Suppressor macrophage (primary cell): ENCODE results near the gene CTDSPL.
A peak's percentile ranks its signal among the peaks of the same experiment; 100 is the strongest.
"Not testable (repeated sequence)": the region's sequence is repeated elsewhere in the genome, so short reads cannot be mapped to it uniquely, and the experiment has no call there.

Source experiments
- DNase-seq, 4 experiments: peaks; one replicate each; pipeline ENCODE4 v3.0.0-alpha.2; 2020 to 2022
- total RNA-seq, 17 experiments: gene quantifications; one replicate each; lab custom pipeline; 2026; ENCODE audit warnings: mixed read lengths in 6 of 17, inconsistent platforms in 3 of 17; lab: John Stamatoyannopoulos, UW

The CTDSPL gene, protein sequence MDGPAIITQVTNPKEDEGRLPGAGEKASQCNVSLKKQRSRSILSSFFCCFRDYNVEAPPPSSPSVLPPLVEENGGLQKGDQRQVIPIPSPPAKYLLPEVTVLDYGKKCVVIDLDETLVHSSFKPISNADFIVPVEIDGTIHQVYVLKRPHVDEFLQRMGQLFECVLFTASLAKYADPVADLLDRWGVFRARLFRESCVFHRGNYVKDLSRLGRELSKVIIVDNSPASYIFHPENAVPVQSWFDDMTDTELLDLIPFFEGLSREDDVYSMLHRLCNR
- total RNA-seq: 3.7 to 26.8 (median 15.2) reads per million in 17 experiments

DNA sequence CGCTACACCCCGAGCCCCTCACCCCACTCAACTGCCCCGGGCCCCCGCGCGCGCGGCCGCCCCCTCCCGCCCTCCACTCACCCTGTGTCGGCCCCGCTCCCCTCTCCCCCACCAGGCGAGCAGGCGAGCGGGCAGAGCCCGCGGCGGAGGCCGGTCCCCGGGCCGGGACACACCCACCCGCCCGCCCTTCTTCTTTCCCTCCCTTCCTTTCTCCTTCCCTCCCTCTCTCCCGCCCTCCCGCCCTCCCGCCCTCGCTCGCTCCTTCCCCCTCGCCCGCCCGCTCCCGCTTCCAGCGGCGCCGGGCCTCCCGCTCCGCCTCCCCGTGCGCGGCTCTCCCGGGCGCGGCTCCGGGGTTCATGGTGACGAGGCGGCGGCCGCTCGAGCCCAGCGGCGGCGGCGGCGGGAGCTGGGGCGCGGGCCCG, at the start of gene CTDSPL:
CTDSPL (plus strand) TSS at position 261 of the 422 bp plus-strand sequence. CDS start 320 bp downstream, outside the sequence.
- DNase-seq: peak; percentile 35 to 71 (median 50)

DNA sequence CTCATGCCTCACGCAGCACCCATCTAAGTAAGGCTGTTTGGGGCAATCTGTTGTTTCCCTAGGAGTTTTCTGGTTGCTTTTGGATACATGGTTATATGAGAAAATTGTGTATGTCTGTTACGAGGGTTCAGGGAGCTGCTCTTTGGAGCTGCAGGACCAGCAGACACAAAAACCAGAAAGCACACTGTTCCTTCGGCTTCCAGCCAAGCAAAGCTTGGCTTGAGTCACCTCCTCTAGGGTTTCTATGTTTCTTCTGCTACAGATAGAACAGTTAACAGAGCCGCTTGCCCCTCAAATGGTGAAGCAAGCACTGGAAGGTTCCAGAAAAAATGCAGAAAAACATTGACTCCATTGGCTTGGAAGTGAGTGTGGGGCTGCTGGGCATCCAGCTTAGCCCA, 49.2 kb upstream of the CTDSPL start:
- no peak for DNase-seq

DNA sequence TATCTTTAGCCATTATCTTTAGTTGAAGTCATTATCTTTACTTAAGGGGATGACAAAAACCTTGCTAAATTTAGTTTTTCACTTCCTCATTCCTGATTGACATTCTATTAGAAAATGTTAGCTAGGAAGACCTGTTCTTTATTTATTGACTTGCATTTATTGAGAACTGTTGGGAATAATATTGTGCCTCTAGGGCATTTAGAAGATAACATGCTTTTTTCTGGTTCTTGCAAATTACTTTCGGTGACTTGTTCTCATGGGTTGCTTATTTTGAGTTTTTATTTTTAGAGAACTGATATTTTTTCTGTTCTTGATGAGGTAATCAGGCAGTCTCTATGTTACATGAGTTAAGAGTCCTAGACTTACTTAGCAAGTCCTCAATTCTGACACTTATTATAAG, 48.3 kb upstream of the CTDSPL start:
- DNase-seq: peak in 2 of 4 experiments; percentile 68 to 70

DNA sequence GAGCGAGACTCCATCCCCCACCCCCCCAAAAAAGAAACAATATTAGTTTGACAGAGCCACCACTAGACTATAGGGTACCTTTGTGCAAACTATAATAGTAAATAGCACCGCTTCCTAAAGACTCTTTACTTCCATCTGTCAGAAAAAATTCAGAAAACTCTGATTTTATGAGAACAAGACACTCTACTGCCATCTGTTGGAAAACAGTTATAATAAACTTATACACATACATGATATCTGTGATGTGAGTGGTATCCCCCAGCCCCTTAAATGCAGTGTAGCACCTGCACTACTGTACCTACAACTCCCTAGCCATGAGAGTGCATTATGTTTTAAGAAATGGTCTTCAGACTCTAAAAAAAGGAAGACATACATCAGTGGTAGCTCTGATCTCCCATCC, 47.1 kb upstream of the CTDSPL start:
- DNase-seq: peak in 2 of 4 experiments; percentile 60 to 76

DNA sequence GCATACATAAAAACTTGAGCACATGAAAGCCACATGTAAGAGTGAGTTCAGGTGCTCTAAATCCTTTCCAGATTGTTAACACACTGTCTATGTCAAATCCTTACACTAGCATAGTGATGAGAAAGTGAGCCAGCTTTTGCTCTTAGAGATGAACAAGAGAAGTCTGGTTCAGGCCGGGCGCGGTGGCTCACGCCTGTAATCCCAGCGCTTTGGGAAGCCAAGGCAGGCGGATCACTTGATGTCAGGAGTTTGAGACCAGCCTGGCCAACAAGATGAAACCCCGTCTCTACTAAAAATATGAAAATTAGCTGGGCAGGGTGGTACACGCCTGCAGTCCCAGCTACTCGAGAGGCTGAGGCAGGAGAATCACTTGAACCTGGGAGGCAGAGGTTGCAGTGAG, 46.5 kb upstream of the CTDSPL start:
- DNase-seq: not testable (repeated sequence)

DNA sequence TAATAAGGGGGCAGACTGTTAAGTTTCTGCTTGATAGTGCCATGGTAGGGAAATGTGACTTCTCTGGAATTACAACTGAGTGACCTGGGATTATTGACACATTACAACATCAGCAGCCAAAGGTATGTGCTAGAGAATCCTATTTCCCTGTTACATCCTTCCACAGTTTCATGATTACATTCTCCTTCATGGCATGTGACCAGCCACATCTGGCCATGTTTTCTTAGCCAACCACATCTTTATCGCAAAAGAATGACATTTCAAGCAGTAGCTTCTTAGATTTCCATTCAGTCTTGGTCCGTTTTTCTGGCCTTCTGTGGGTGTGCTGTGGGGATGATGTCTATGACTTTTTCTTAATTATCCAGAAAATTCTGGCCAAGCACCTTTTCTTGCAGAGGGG, 45.4 kb upstream of the CTDSPL start:
- DNase-seq: no peak

DNA sequence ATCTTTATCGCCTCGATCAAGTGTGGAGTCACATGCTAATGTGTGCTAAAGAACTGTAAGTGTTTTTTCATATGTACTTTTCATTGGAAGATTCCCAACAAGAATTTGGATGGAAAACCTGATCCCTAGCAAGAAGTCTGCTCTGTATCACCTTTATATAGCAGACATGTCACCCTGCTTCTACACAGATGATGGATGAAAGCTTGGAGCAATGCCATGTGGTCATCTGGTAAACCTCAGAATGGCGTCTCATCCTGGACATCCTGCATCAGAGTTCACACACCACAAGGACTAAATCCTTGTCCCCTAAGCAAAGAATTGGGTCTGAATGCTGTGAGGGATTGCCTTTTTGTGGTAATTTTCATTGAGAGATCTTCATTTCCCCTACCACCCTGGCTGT, 42.1 kb upstream of the CTDSPL start:
- DNase-seq: no peak

DNA sequence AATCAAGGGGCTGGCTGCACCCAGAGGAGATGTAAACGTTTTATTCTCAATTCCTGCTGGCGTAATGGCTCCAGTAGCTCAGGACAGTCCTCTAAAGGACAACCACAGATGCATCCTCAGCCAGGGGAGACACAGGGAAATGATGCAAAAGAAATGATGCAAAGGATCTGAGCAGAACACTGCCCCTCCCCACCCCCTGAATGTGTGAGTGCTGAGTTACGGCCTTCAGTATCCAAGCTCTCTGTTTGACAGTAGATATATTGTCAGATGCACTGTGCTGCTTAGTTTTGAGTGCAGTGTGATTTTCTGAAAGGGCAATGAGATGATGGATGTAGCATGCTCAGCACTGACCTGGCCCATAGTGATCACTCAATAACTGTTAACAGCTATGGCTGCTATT, 41.4 kb upstream of the CTDSPL start:
- DNase-seq: no peak

DNA sequence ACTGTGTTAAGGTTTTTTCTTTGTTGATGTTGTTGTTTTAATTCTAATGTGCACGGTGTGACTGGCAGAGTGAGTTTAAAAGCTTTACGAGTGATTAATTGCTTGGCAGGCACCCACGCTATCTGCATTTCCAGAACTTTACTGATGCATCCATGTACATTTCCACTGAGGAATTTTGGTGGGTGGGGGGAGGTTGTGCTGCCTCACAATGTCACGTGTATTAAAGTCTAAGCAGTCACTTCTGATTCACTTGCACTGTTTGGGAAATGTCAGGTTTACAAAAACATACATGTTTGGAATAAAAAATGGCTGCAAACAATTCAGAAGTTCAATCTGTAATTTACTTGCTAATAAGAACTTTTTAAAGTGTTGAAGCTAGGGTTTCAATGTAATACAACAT, 38.5 kb upstream of the CTDSPL start:
- DNase-seq: no peak

DNA sequence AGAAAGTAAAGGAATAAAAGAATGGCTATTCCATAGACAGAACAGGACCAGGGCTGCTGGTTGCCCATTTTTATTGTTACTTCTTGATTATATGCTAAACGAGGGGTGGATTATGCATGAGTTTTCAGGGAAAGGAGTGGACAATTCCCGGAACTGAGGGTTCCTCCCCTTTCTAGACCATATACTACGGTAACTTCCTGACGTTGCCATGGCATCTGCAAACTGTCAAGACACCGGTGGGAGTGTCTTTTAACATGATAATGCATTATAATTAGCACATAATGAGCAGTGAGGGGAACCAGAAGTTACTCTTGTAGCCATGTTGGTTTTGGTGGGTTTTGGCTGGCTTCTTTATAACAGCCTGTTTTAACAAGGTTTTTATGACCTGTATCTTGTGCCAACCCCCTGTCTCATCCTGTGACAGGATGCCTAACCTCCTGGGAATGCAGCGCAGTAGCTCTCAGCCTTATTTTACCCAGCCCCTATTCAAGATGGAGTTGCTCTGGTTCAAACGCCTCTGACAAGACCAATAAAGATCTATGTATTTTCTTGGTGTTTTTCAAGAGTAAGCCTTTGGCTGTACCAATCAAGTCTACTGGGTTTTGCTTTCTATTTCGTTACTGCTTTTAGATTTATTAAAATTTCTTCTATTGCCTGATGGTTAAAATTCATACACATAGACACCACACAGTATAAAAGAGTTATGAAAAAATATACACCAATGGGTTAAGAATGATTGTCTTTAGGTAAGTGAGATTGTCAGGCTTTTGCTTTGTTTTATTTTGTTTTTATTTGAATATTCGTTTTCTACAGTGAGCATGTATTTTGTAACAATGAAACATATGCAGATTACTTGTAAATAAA, 37.4 kb upstream of the CTDSPL start:
- no peak for DNase-seq

DNA sequence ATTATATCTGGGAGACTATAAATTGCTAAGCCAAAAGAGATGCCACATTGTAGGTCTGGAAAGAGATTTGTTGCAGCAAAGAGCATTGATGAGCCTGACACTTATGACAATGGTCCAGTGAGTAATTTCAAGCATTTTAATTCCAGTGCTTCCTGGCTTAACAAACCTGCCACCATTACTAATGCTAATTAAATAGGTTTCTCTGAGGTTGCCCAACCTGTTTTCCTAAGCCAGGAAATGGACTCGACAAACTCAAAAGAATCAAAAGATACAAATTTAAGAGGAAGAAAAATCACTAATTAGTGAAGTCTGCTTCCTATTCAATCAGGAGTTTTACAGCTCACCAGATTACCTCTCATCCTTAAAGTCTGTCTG, 36.7 kb upstream of the CTDSPL start:
- DNase-seq: no peak

DNA sequence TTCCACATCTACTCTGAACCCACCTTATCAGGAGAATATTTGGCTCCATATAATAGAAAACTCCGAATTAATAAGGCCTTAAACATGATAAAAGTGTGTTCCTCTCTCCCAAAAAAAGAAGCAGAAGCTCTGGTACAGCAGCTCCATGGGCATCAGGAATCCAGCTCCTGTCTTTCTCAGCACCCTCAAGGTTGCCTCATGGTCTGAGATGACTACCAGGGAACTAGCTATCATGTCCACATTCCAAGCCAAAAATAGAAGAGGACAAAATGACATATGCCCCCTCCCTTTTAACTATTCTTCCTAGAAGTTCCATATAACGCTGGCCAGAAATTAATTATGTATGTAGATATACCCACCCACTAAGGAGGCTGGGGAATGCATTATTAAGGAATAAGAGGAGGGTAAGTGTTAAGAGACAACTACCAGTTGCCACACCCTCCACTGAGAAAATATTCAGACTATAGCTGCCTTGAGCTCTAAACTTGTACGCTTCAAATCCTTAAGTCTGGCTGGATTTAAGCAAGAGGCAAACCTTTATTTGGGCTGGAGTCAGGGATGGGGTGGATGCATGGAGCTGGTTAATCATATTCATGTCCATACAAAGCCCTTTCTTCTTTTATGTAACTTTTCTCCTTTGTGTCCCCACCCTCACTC, 35.8 kb upstream of the CTDSPL start:
- DNase-seq: no peak

DNA sequence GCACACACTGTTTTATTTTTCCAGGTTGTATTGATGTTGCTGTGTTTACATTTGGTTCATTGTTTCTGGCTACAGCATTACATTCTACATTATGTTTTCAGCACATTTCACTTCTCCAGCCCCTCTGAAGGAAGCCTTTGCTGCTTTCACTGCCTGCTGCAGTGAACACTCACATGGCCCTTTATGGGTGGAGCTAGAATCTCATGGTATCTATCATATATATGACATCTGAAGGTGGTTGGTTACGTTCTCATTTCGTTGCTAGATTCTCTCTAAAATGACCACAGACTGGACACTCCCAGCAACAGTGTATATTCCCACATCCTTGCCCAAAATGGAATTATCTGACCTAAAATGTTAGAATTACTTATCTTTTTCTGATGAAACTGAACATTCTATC, 35.2 kb upstream of the CTDSPL start:
- DNase-seq: no peak

DNA sequence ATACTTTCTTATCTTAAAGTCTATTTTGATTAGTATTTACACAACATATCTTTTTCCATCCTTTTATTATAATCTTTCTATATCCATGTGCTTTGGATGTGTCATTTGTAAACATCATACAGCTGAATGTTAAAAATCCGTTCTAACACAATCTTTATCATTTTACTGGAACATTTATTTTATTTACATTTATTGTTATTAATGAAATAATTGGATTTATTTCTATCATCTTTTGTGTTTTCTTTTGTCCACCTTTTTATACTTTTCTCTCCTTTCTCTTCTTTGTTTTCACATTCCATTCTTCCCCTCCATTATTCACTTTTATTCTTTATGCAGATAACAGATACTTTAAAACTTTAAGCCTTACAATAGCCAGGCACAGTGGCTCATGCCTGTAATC, 34.7 kb upstream of the CTDSPL start:
- DNase-seq: no peak

DNA sequence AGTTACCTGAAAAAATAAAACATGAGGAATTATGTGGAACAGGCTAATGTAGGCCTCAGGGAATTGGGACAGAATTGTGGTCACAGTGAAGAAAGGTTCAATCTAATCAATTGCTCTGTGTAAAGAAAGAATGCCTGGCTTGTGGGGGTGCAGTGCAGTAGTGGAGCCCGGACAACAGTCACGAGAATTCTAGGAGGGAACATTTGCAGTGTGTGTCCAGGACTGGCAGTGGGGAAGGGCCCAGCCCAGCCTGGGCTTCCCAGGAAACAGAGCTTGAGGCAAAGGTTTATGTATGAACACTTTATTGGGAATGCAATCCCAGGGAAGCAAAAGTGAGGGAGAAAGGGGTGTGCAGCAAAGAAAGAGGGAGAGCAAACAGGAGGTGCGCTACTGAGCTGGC, 29.2 kb upstream of the CTDSPL start:
- no peak for DNase-seq

DNA sequence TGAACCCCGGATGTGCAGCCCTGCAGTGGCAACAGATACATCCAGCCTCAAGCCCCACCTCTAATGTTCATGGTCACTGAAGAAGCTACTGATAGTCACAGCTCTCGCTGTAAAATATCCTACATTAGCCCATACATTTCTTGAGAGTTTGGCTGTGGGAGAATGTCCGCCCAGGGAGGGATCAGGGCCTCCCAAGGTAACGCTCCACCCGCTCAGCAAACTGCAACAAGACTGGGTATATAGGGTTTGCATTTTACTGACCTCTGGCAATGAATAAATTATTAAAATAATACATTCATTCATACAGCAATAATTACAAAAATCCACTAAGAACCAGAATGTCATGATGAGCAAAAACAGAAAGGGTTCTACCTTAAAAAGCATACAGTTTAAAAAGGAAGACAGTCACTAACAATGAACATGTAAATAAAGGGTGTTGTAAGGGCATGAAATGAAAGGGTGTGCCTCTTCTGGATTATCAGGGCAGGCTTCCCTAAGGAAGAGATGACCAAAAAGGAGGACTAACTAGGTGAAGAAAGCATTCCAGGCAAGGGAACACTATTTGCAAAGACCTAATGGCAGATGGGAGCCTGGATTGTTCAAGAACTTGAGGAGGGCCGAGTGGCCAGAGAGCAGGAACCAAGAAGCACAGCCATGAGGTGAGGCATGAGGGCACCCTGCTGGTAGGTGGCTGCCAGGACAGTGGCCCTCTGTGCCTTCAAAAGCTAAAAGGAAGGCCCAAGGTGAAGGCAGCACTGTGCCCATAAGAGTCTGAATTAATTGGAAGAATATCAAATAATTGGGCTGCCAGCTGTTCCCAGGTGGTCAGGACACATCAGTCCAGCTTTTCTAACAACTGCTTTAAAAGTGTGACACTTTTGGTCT, 28.1 kb upstream of the CTDSPL start:
- peak in 2 of 4 experiments; percentile 11 to 21 for DNase-seq

DNA sequence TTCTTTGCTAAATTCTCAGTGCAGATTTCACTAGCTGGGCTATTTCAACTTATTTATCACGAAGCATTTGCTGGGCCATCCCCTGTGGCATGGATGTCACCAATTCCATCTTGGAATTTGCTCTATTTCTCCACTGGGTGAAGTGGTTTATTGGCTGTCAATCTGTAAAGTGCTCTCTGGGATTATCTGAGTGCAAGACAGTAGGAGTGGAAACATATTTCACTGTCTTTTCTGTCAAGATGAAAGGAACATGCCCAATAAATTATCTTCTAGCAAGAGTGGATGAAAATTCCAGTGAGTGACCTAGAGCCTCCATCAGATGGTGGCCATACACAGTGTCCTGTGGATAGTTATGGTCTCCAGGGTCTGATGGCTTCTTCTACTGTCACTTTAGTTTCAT, 25.1 kb upstream of the CTDSPL start:
- DNase-seq: no peak

DNA sequence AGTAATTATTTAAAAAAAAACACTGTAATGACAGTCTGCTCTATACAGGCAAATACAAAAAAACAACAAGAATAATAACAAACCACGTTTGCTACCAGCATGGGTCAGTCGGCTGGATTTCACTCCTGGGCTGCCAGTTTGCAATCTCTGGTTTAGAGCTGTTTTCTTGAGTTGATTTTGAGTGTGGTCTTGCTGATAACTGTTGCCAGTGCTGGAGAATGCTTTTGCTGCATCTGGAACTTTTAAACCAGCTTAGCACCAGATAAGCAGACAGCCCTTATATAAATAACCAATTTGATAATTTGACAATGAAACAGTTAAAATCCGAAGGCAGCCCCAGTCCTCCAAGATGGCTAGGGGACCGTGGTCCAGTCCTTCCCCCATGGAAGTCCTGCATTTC, 14.0 kb upstream of the CTDSPL start:
- DNase-seq: no peak

DNA sequence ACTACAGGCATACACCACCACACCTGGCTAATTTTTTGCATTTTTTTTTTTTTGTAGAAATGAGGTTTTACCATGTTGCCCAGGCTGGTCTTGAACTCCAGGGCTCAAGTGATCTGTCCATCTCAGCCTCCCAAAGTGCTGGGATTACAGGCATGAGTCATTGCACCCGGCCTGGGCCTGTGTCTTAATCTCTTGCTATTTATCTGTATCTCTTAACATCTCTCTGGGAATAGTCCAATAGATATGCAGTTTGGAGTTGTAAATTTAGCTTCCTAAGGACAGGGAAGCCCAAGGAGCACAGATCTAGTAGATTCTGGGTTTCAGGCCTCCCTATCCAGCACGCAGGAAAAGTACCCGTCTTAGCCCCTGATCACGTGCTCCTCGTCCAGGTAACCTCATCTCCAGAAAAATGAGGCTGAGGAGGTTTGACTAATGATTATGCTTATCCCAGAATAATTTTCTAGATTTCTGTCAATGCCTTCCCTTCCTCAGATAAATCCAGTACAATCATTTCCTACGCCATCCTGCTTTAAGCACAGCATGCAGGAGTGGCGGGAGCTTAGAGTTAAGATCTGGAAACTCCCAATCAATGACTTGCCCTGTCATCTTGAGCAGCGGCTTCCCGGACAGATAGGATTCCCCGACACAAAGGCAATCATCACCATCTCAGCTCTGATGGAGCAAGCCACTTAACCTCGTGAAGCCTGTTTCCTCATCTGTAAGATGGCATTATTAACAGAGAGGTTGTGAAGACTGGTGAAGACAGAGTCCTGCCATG, 12.3 kb upstream of the CTDSPL start:
- no peak for DNase-seq

DNA sequence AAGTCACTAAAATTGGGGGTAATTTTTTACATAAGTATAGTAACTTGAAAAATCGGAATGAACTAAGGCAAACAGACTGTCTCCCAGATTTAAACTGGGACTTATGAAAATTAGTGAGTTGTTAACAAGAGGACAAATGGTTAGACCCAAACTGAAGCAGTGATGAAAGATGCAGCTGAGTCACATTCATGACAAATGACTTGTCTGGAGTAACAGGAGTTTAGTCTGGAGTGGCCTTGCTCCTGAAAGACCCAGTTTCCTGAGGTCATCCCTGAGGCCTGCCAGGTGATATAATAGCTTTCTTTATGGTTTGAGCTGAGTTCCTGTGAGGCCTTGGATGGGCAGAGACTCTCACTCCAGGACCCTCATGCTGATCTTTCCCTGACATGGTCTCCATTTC, 9.6 kb upstream of the CTDSPL start:
- peak in 3 of 4 experiments; percentile 15 to 39 (median 33) for DNase-seq

DNA sequence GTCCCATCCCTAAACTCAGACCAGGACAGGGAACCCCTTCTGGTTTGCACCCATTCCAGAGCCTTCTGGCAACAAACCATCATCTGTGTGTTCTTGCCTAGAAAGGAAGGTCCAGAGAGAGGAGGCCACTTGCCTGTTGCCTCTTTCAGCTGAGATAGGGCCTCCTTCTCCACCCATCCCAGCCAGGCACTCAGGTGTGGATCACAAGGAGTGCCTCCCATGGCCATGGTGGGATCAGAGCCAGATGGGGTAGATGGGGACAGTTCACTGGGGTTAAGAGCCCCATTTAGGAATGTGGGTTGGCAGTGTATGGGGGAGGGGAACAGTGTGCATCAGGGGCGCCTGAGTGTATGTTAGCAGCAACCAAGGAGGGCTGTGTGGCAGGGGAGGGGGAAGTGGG, 8.9 kb upstream of the CTDSPL start:
- DNase-seq: no peak
